IMR-90 (cell line): ENCODE results near the gene CST9. TPM values are rescaled to one million over a fixed set of nuclear protein-coding genes. Genes with fewer than 3 reads are reported as not detected.

ENCODE experiments used
- ATAC-seq: fragments of 200-7000 bp; cut with Tn5 transposase; 2 replicates; pipeline ENCODE4 v1.9.1; 2020; ENCODE audit warnings: low read depth, mild to moderate bottlenecking, moderate library complexity
- BruUV-seq: library from RNA; stranded (reverse); fragments of 400-500 nt; replicated peaks from 2 replicates; lab custom pipeline; 2021; lab: Mats Ljungman, UMichigan
- CTCF ChIA-PET: fragments of 300-600 bp; formaldehyde crosslinking; extraction: SDS; loops from one replicate; lab custom pipeline; 2021; ENCODE audit warnings: antibody characterized with exemption; lab: Yijun Ruan, JAX
- POLR2A ChIA-PET: fragments of 300-600 bp; sonication (Branson Sonifier 250); formaldehyde crosslinking; loops from one replicate; lab custom pipeline; 2022; ENCODE audit warnings: antibody characterized with exemption; ENCODE audit not compliant: unreplicated experiment; lab: Charles Lee
- DNase-seq: peaks from one replicate; pipeline ENCODE4 v3.0.0; 2013
- H2AFZ ChIP-seq: replicated peaks from 2 replicates; pipeline ENCODE3; 2013; ENCODE audit warnings: low read length, mild to moderate bottlenecking; ENCODE audit not compliant: poor library complexity
- H2AK5ac ChIP-seq: 2 replicates; pipeline ENCODE4 v1.6.1; 2013; ENCODE audit warnings: low read depth, low read length, inconsistent platforms
- H2AK9ac ChIP-seq: replicated peaks from 2 replicates; pipeline ENCODE3; 2013; ENCODE audit warnings: mild to moderate bottlenecking, low read depth, low read length, moderate library complexity; ENCODE audit not compliant: poor library complexity
- H2BK120ac ChIP-seq: 2 replicates; pipeline ENCODE4 v1.6.1; 2013; ENCODE audit warnings: low read depth, low read length, inconsistent platforms
- H2BK15ac ChIP-seq: 3 replicates; pipeline ENCODE4 v1.6.1; 2013; ENCODE audit warnings: low read depth, low read length, inconsistent platforms
- H2BK20ac ChIP-seq: 2 replicates; pipeline ENCODE4 v1.6.1; 2013; ENCODE audit warnings: low read depth, mild to moderate bottlenecking, inconsistent platforms, low read length, moderate library complexity
- H2BK5ac ChIP-seq: 2 replicates; pipeline ENCODE4 v1.6.1; 2013; ENCODE audit warnings: mild to moderate bottlenecking, low read depth, low read length, inconsistent platforms; ENCODE audit not compliant: poor library complexity, severe bottlenecking
- H3K14ac ChIP-seq: replicated peaks from 2 replicates; pipeline ENCODE4 v1.6.1; 2013; ENCODE audit warnings: low read depth, low read length, inconsistent platforms
- H3K18ac ChIP-seq: 2 replicates; pipeline ENCODE4 v1.6.1; 2013; ENCODE audit warnings: low read depth, low read length, control low read depth
- H3K23ac ChIP-seq: 2 replicates; pipeline ENCODE4 v1.6.1; 2013; ENCODE audit warnings: low read depth, low read length, inconsistent platforms
- H3K27ac ChIP-seq: 2 replicates; pipeline ENCODE4 v1.5.1; 2013; ENCODE audit warnings: mild to moderate bottlenecking, control low read depth, low read length; ENCODE audit not compliant: insufficient read depth
- H3K27me3 ChIP-seq: 2 replicates; pipeline ENCODE4 v1.6.1; 2013; ENCODE audit warnings: low read length; ENCODE audit not compliant: control insufficient read depth, insufficient read depth
- H3K36me3 ChIP-seq: 2 replicates; pipeline ENCODE4 v1.6.1; 2013; ENCODE audit warnings: low read length, mixed read lengths; ENCODE audit not compliant: control insufficient read depth, insufficient read depth
- H3K4ac ChIP-seq: 2 replicates; pipeline ENCODE4 v1.6.1; 2013; ENCODE audit warnings: low read depth, low read length, inconsistent platforms
- H3K4me1 ChIP-seq: 2 replicates; pipeline ENCODE4 v1.6.1; 2013; ENCODE audit warnings: low read length, mixed read lengths; ENCODE audit not compliant: control insufficient read depth, insufficient read depth
- H3K4me2 ChIP-seq: 2 replicates; pipeline ENCODE4 v1.6.1; 2013; ENCODE audit warnings: low read depth, mild to moderate bottlenecking, control low read depth, low read length, moderate library complexity
- H3K4me3 ChIP-seq: 2 replicates; pipeline ENCODE4 v1.5.1; 2013; ENCODE audit warnings: low read depth, mild to moderate bottlenecking, control low read depth, low read length, moderate library complexity; ENCODE audit not compliant: insufficient read depth
- H3K56ac ChIP-seq: 2 replicates; pipeline ENCODE4 v1.6.1; 2013; ENCODE audit warnings: low read length, inconsistent platforms; ENCODE audit not compliant: insufficient read depth; ENCODE audit errors: extremely low read depth
- H3K79me1 ChIP-seq, 2 experiments: 2 replicates each; pipeline ENCODE4 v1.6.1; 2013; ENCODE audit warnings: low read length in 2 of 2, inconsistent platforms in 1 of 2, low read depth in 1 of 2
- H3K9ac ChIP-seq: 2 replicates; pipeline ENCODE4 v1.6.1; 2013; ENCODE audit warnings: low read depth, low read length, control low read depth
- H3K9me1 ChIP-seq: 2 replicates; pipeline ENCODE4 v1.6.1; 2013; ENCODE audit warnings: low read length, inconsistent platforms; ENCODE audit not compliant: insufficient read depth
- H3K9me3 ChIP-seq: 2 replicates; pipeline ENCODE4 v1.6.1; 2013; ENCODE audit warnings: low read length; ENCODE audit not compliant: control insufficient read depth, insufficient read depth
- H4K20me1 ChIP-seq: 2 replicates; pipeline ENCODE4 v1.6.1; 2013; ENCODE audit warnings: low read length, inconsistent platforms; ENCODE audit not compliant: insufficient read depth
- H4K5ac ChIP-seq: 2 replicates; pipeline ENCODE4 v1.6.1; 2013; ENCODE audit warnings: mild to moderate bottlenecking, low read depth, low read length, control low read depth
- H4K8ac ChIP-seq, 2 experiments: 2 replicates each; pipeline ENCODE4 v1.6.1; 2013; ENCODE audit warnings: low read depth in 2 of 2, low read length in 2 of 2, control low read depth in 1 of 2, inconsistent platforms in 1 of 2
- H4K91ac ChIP-seq: 2 replicates; pipeline ENCODE4 v1.6.1; 2013; ENCODE audit warnings: low read depth, low read length, inconsistent platforms; ENCODE audit not compliant: insufficient read depth
- BHLHE40 ChIP-seq: fragments of 150-350 bp; IDR thresholded peaks from 2 replicates; pipeline ENCODE4 v1.6.1; 2016; ENCODE audit warnings: mild to moderate bottlenecking, low read depth, low read length
- MXI1 ChIP-seq: IDR thresholded peaks from 2 replicates; pipeline ENCODE4 v1.6.1; 2012; ENCODE audit warnings: low read depth, mild to moderate bottlenecking, low read length, moderate library complexity, borderline replicate concordance
- RCOR1 ChIP-seq: IDR thresholded peaks from 2 replicates; pipeline ENCODE4 v1.6.1; 2012; ENCODE audit warnings: mild to moderate bottlenecking, low read length, improper control_type of control experiment; ENCODE audit not compliant: insufficient replicate concordance
- WGBS, 2 experiments: methylation state at CpG; one replicate each; pipeline versions ENCODE4 v1.1.5 to v1.1.7; 2013; ENCODE audit warnings: missing lambda C conversion rate in 2 of 2; ENCODE audit not compliant: insufficient read length in 1 of 2; ENCODE audit errors: extremely low coverage in 2 of 2; 5-methylcytosine and 5-hydroxymethylcytosine counted together
- dilution Hi-C: fragments of 300-500 bp; cut with HindIII; formaldehyde crosslinking; loops from one replicate; pipeline ENCODE4 v1.14.3; 2018; ENCODE audit warnings: low sequenced_read_pairs; ENCODE audit not compliant: unreplicated experiment
- in situ Hi-C: fragments of 300-500 bp; cut with MboI; formaldehyde crosslinking; loops from 3 replicates; pipeline ENCODE4 v1.14.3; 2019; ENCODE audit warnings: low sequenced_read_pairs, inconsistent platforms, mixed read lengths
- intact Hi-C: fragments of 100-400 bp; cut with micrococcal nuclease; formaldehyde crosslinking; loops from 2 replicates; pipeline ENCODE4 v1.10.0; 2022
- polyA plus RNA-seq, 3 experiments: library from polyadenylated mRNA; depleted of rRNA; stranded (reverse); fragments of >200 nt; gene quantifications; 2 replicates each; pipeline ENCODE4 v1.2.3, GENCODE V29; 2012; ENCODE audit warnings: low replicate concordance in 1 of 3
- total RNA-seq: library from RNA; depleted of rRNA; stranded (reverse); fragments of >200 nt; gene quantifications from 2 replicates; pipeline ENCODE4 v1.2.3, GENCODE V29; 2012
- TF ChIP-seq, protein P1 (sequence below): fragments of 150-350 bp; IDR thresholded peaks from 2 replicates; pipeline ENCODE4 v1.6.1; 2016; ENCODE audit warnings: low read depth, mild to moderate bottlenecking, low read length, moderate library complexity, borderline replicate concordance

Gene CST9
- total and polyA plus RNA-seq, 2 of the 4 experiments (the other 2 are of a cell fraction) = not detected

DNA sequence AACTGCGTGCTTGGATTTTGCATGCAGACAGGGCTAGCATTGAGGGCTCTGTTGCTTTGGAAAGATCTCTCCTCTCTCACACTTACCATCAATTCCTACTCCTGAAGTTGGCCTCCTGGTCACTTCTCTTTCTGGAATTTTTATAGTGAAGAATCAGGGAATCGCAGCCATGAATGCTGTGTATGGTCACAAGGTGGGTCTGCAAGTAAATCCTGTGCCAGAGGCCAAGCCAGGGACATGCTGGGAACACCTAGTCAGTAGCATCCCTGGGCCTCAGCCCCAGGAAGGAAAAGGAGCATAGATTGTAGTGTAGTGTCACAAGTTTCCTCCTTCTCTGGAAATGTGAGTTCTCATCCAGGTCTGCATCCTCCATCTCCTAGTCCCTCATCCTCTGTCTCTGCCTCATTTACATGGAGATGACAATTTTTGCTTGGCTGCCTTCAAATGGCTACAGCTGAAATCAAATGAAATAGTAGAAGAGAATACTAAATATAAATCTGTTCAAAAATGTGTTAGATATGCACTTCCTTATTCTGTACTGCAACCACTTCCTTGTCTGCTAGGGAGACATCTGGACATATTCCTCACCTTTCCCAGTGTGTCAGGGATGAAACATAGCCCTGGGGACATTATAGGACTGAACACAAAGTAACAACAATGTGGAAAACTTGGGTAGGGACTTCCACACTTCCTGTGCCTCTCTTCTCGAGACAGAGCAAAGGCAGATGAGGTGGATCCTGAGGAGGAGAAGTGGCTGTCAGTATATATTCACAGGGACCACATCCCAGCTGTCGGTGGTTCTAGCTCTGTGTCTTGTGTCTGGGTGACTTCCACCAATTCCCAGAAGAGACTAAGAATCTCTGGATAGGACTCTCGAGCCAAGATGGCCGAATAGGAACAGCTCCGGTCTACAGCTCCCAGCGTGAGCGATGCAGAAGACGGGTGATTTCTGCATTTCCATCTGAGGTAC, 17.0 kb downstream of the CST9 start:
- H4K91ac ChIP-seq = no peak overlapping the region
- DNase-seq (no peak), ATAC-seq (no peak)
- H2AFZ ChIP-seq = no peak overlapping the region
- H3K36me3 ChIP-seq = no peaks in the 10 kb centered on the region
- H3K56ac ChIP-seq = no peak overlapping the region; the same call in 1 of the 2 replicates
- no peaks in the 10 kb centered on the region for H3K4me1 ChIP-seq
- no peak for TF ChIP-seq RCOR1
- TF ChIP-seq MXI1 = no peak
- TF ChIP-seq, protein P1, sequence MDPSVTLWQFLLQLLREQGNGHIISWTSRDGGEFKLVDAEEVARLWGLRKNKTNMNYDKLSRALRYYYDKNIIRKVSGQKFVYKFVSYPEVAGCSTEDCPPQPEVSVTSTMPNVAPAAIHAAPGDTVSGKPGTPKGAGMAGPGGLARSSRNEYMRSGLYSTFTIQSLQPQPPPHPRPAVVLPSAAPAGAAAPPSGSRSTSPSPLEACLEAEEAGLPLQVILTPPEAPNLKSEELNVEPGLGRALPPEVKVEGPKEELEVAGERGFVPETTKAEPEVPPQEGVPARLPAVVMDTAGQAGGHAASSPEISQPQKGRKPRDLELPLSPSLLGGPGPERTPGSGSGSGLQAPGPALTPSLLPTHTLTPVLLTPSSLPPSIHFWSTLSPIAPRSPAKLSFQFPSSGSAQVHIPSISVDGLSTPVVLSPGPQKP = no peak
- no peak for TF ChIP-seq BHLHE40
- no peaks in the 10 kb centered on the region for H3K79me1 ChIP-seq
- H2BK5ac ChIP-seq = no peak overlapping the region
- H3K4ac ChIP-seq = no peak overlapping the region
- ChIA-PET CTCF (no interaction called here), POLR2A (no interaction called here)
- no peak overlapping the region for H3K9ac ChIP-seq
- H2BK15ac ChIP-seq = no peak overlapping the region
- no peak overlapping the region for H3K14ac ChIP-seq
- peaks cover 2% of the 10 kb centered on the region for H3K27me3 ChIP-seq
- H3K18ac ChIP-seq = no peak overlapping the region
- H3K4me3 ChIP-seq = no peak overlapping the region
- no peaks in the 10 kb centered on the region for H4K20me1 ChIP-seq
- no peak overlapping the region for H3K27ac ChIP-seq
- H2BK120ac ChIP-seq = no peak overlapping the region
- H4K5ac ChIP-seq = no peak overlapping the region
- no peak overlapping the region for H3K4me2 ChIP-seq
- no peak overlapping the region for H3K23ac ChIP-seq
- dilution Hi-C loops (no loop called here), in situ Hi-C loops (no loop called here), intact Hi-C loops (no loop called here)
- no peak overlapping the region for H2BK20ac ChIP-seq
- no CpG with 5 or more reads among the region's 10 CpGs for WGBS, 2 experiments
- no peak overlapping the region for H2AK9ac ChIP-seq
- H3K9me3 ChIP-seq = no peaks in the 10 kb centered on the region
- H2AK5ac ChIP-seq = no peak overlapping the region
- BruUV-seq = no TSS peak
- no peaks in the 10 kb centered on the region for H3K9me1 ChIP-seq
- H4K8ac ChIP-seq = no peak overlapping the region
